HepG2 (cell line): ENCODE data around the gene MYOF. TPM values are rescaled to one million over a fixed set of nuclear protein-coding genes. Genes with fewer than 3 reads are reported as not detected.

Experiments
- ATAC-seq: fragments of 200-7000 bp; cut with Tn5 transposase; 3 replicates; pipeline ENCODE4 v1.9.1; 2020; ENCODE audit warnings: mild to moderate bottlenecking, moderate library complexity
- BruUV-seq: library from RNA; stranded (reverse); fragments of 400-500 nt; replicated peaks from 2 replicates; lab custom pipeline; 2021; lab: Mats Ljungman, UMichigan
- CTCF ChIA-PET: fragments of 300-600 bp; formaldehyde crosslinking; extraction: SDS; loops from one replicate; lab custom pipeline; 2021; ENCODE audit warnings: low total read pairs, inconsistent platforms, low intra/inter-chr PET ratio; lab: Yijun Ruan, JAX
- POLR2A ChIA-PET: fragments of 350-600 bp; sonication (Branson Sonifier 250); formaldehyde crosslinking; loops from one replicate; lab custom pipeline; 2020; ENCODE audit warnings: antibody characterized with exemption, inconsistent platforms; lab: Yijun Ruan, JAX
- DNase-seq: peaks from one replicate; pipeline ENCODE4 v3.0.0-alpha.2; 2015; ENCODE audit warnings: low spot score
- FAIRE-seq: peaks from 3 replicates; lab custom pipeline; 2011; peaks lifted over from hg19 to GRCh38; lab: Jason Lieb, UNC
- H2AFZ ChIP-seq: one replicate; pipeline ENCODE4 v1.6.1; 2011; ENCODE audit warnings: low read length, inconsistent platforms
- H3K27ac ChIP-seq: fragments of 300-600 bp; 3 replicates; pipeline ENCODE4 v1.8.0; 2011; ENCODE audit warnings: mixed run types, mild to moderate bottlenecking, mixed read lengths, low read length, inconsistent platforms; ENCODE audit not compliant: insufficient read depth; ENCODE audit errors: extremely low read length
- H3K27me3 ChIP-seq, 2 experiments: fragments of 200-600 bp in 1 of 2; 2 replicates in 1 of 2; 3 replicates in 1 of 2; pipeline versions ENCODE4 v1.6.0 to v1.8.0; 2011; ENCODE audit warnings: low read length in 2 of 2, mild to moderate bottlenecking in 2 of 2, moderate library complexity in 2 of 2, inconsistent platforms in 1 of 2; ENCODE audit not compliant: insufficient read depth in 2 of 2, control insufficient read depth in 1 of 2
- H3K36me3 ChIP-seq, 2 experiments: fragments of 200-600 bp in 1 of 2; replicated peaks in 1 of 2; 2 replicates in 1 of 2; 3 replicates in 1 of 2; pipeline versions ENCODE4 v1.5.1 to v1.8.0; 2011; ENCODE audit warnings: low read length in 2 of 2, inconsistent platforms in 1 of 2; ENCODE audit not compliant: insufficient read depth in 2 of 2, control insufficient read depth in 1 of 2
- H3K4me1 ChIP-seq: 2 replicates; pipeline ENCODE4 v1.5.1; 2012; ENCODE audit warnings: low read length, inconsistent platforms; ENCODE audit not compliant: insufficient read depth
- H3K4me2 ChIP-seq: 2 replicates; pipeline ENCODE4 v1.6.0; 2011; ENCODE audit warnings: low read depth, low read length, inconsistent platforms
- H3K4me3 ChIP-seq, 3 experiments: fragments of 200-600 bp in 1 of 3; sonication (generic), shearing (Covaris generic) in 1 of 3; replicated peaks in 1 of 3; 2 replicates each; pipeline ENCODE4 v1.5.1; 2011 to 2016; ENCODE audit warnings: low read length in 3 of 3, inconsistent platforms in 2 of 3, low read depth in 2 of 3, mild to moderate bottlenecking in 2 of 3, control low read depth in 1 of 3, mixed read lengths in 1 of 3; ENCODE audit not compliant: insufficient read depth in 1 of 3
- H3K79me2 ChIP-seq: one replicate; pipeline ENCODE4 v1.6.1; 2011; ENCODE audit warnings: low read length, inconsistent platforms; ENCODE audit not compliant: insufficient read depth
- H3K9ac ChIP-seq: 2 replicates; pipeline ENCODE4 v1.6.0; 2011; ENCODE audit warnings: mild to moderate bottlenecking, low read depth, low read length, inconsistent platforms; ENCODE audit not compliant: insufficient read depth
- H3K9me3 ChIP-seq: 2 replicates; pipeline ENCODE4 v1.5.1; 2012; ENCODE audit warnings: mild to moderate bottlenecking, low read length
- H4K20me1 ChIP-seq: 2 replicates; pipeline ENCODE4 v1.6.0; 2011; ENCODE audit warnings: inconsistent platforms, mild to moderate bottlenecking, low read length, moderate library complexity; ENCODE audit not compliant: insufficient read depth
- FOXK2 ChIP-seq: fragments of 450-650 bp; IDR thresholded peaks from 2 replicates; pipeline ENCODE4 v1.6.1; 2016
- IRF2 ChIP-seq: IDR thresholded peaks from 2 replicates; pipeline ENCODE4 v1.6.1; 2018; ENCODE audit warnings: missing genetic modification reagents, missing compliant biosample characterization
- ISL2 ChIP-seq: sonication (generic); formaldehyde crosslinking; IDR thresholded peaks from 2 replicates; pipeline ENCODE4 v1.5.0; 2020; ENCODE audit warnings: missing genetic modification reagents
- MBD4 ChIP-seq: IDR thresholded peaks from 2 replicates; pipeline ENCODE4 v1.6.1; 2012; ENCODE audit warnings: low read length, inconsistent platforms, borderline replicate concordance
- NFE2L2 ChIP-seq: fragments of 150-350 bp; IDR thresholded peaks from 2 replicates; pipeline ENCODE4 v1.6.1; 2014; ENCODE audit warnings: low read length
- NR2F2 ChIP-seq: IDR thresholded peaks from 2 replicates; pipeline ENCODE4 v1.6.1; 2012; ENCODE audit warnings: low read depth, inconsistent platforms, borderline replicate concordance
- PHF8 ChIP-seq: sonication (generic); formaldehyde crosslinking; IDR thresholded peaks from 2 replicates; pipeline ENCODE4 v1.5.0; 2020; ENCODE audit warnings: missing genetic modification reagents
- SRF ChIP-seq: IDR thresholded peaks from 2 replicates; pipeline ENCODE4 v1.6.1; 2011; ENCODE audit warnings: mild to moderate bottlenecking, low read depth, low read length, moderate library complexity
- ZKSCAN5 ChIP-seq: sonication (generic); formaldehyde crosslinking; IDR thresholded peaks from 2 replicates; pipeline ENCODE4 v1.5.1; 2020; ENCODE audit warnings: mild to moderate bottlenecking, missing genetic modification reagents
- ZNF224 ChIP-seq: sonication (generic); formaldehyde crosslinking; IDR thresholded peaks from 2 replicates; pipeline ENCODE4 v1.5.0; 2020; ENCODE audit warnings: mild to moderate bottlenecking, missing genetic modification reagents
- ZNF468 ChIP-seq: sonication (generic); formaldehyde crosslinking; IDR thresholded peaks from 2 replicates; pipeline ENCODE4 v1.8.0; 2022; ENCODE audit warnings: mild to moderate bottlenecking, moderate library complexity, missing genetic modification reagents
- ZNF614 ChIP-seq: IDR thresholded peaks from 2 replicates; pipeline ENCODE4 v1.6.1; 2018; ENCODE audit warnings: missing biosample characterization, missing genetic modification reagents, inconsistent platforms, borderline replicate concordance
- ZNF615 ChIP-seq: sonication (generic); formaldehyde crosslinking; IDR thresholded peaks from 2 replicates; pipeline ENCODE4 v1.5.0; 2020; ENCODE audit warnings: mild to moderate bottlenecking, missing genetic modification reagents, borderline replicate concordance
- WGBS: methylation state at CpG from one replicate; pipeline ENCODE4 v1.1.6; 2017; ENCODE audit warnings: low lambda C conversion rate; 5-methylcytosine and 5-hydroxymethylcytosine counted together
- in situ Hi-C: cut with HindIII; loops from 2 replicates; pipeline ENCODE4 v1.10.0; 2017; ENCODE audit warnings: low pct_unique_long_range_greater_than_20kb; ENCODE audit not compliant: extremely low pct_ligation_motif_present
- intact Hi-C: fragments of 100-400 bp; cut with micrococcal nuclease; formaldehyde crosslinking; loops from one replicate; pipeline ENCODE4 v1.10.0; 2022; ENCODE audit not compliant: unreplicated experiment
- polyA plus RNA-seq, 8 experiments: library from polyadenylated mRNA; depleted of rRNA in 3 of 8; stranded (reverse) in 7 of 8; unstranded in 1 of 8; fragments of >200 nt; fragmentation: Illumina TruSeq in 4 of 8; extraction: Trizol in 4 of 8; gene quantifications; 2 replicates each; pipeline versions ENCODE4 v1.2.1 to v1.2.3, GENCODE V29; 2011 to 2016; ENCODE audit warnings: low read depth in 4 of 8, missing spikeins in 1 of 8, mixed read lengths in 1 of 8; ENCODE audit not compliant: insufficient read depth in 1 of 8
- total RNA-seq, 5 experiments: library from RNA; depleted of rRNA; stranded (reverse); fragments of >200 nt; fragmentation: Illumina TruSeq; extraction: Trizol; gene quantifications; 2 replicates each; pipeline ENCODE4 v1.2.3, GENCODE V29; 2016; ENCODE audit warnings: low read depth in 1 of 5

Gene MYOF
- total and polyA plus RNA-seq, 2 of the 13 experiments (the other 11 are each of a cell fraction or from before 2014, with no cell fraction given), result 0.18 to 0.42 TPM

- in situ Hi-C loops, result no loop called here
- no peak for FAIRE-seq
- no peak overlapping the region for H3K9ac ChIP-seq
Observed at GRCh38 chr10:93461109-93461806, 20.9 kb downstream of the MYOF start.

GRCh38 chr10:93459466-93459865, 22.7 kb downstream of the MYOF start:
- H4K20me1 ChIP-seq, result no peaks in the 10 kb centered on the region
- peaks cover 10% of the 10 kb centered on the region for H3K4me1 ChIP-seq
- no peak for DNase-seq
- ChIA-PET CTCF (no interaction called here), POLR2A (no interaction called here)
- in situ Hi-C loops (no loop called here), intact Hi-C loops (no loop called here)
- H2AFZ ChIP-seq, result no peak overlapping the region
- no peak for TF ChIP-seq ZNF615
- TF ChIP-seq FOXK2, result no peak
- TF ChIP-seq PHF8 (CRISPR knock-in tag), result no peak
- H3K79me2 ChIP-seq, result no peaks in the 10 kb centered on the region
- BruUV-seq, result no TSS peak
- H3K4me3 ChIP-seq, result no peak overlapping the region
- no peak overlapping the region for H3K9ac ChIP-seq
- ATAC-seq, result no peak
- WGBS, result 89% methylated on average over 3 of the region's 3 CpGs
- H3K27me3 ChIP-seq, result no peaks in the 10 kb centered on the region
- no peak overlapping the region for H3K4me2 ChIP-seq
- FAIRE-seq, result no peak
- no peak overlapping the region for H3K27ac ChIP-seq
- H3K36me3 ChIP-seq, result no peaks in the 10 kb centered on the region
- H3K9me3 ChIP-seq, result no peaks in the 10 kb centered on the region

More at GRCh38 chr10:93461109-93461806, 20.9 kb downstream of the MYOF start:
- H4K20me1 ChIP-seq, result no peaks in the 10 kb centered on the region
- no peak overlapping the region for H2AFZ ChIP-seq
- DNase-seq (no peak), ATAC-seq (no peak)
- BruUV-seq, result no TSS peak
- no peaks in the 10 kb centered on the region for H3K36me3 ChIP-seq
- no peak for TF ChIP-seq ZNF614 (CRISPR knock-in tag)
- TF ChIP-seq MBD4, result no peak
- no peak for TF ChIP-seq ZNF468
- TF ChIP-seq NR2F2, result no peak
- TF ChIP-seq ZKSCAN5 (CRISPR knock-in tag), result no peak
- TF ChIP-seq SRF, result no peak
- no peak for TF ChIP-seq NFE2L2
- TF ChIP-seq IRF2 (CRISPR knock-in tag), result no peak
- TF ChIP-seq ZNF224 (CRISPR knock-in tag), result no peak
- no peak for TF ChIP-seq ISL2 (CRISPR knock-in tag)
- no peak overlapping the region for H3K4me2 ChIP-seq
- H3K27ac ChIP-seq, result no peak overlapping the region
- ChIA-PET POLR2A (no interaction called here), CTCF (no interaction called here)
- no peaks in the 10 kb centered on the region for H3K27me3 ChIP-seq
- no peaks in the 10 kb centered on the region for H3K79me2 ChIP-seq
- WGBS, result 53% methylated on average over 4 of the region's 4 CpGs
- peaks cover 13% of the 10 kb centered on the region for H3K4me1 ChIP-seq
- intact Hi-C loops, result no loop called here
- no peaks in the 10 kb centered on the region for H3K9me3 ChIP-seq
- H3K4me3 ChIP-seq, result no peak overlapping the region
